A673 (cell line): ENCODE measurements around the gene DNAI2. TPM values are rescaled to one million over a fixed set of nuclear protein-coding genes. Genes with fewer than 3 reads are reported as not detected.

Experiments
- BruUV-seq: library from RNA; stranded (reverse); fragments of 400-500 nt; replicated peaks from 2 replicates; lab custom pipeline; 2021; lab: Mats Ljungman, UMichigan
- CTCF ChIA-PET: fragments of 300-600 bp; sonication (Branson Sonifier 250); formaldehyde crosslinking; loops from one replicate; lab custom pipeline; 2022; ENCODE audit warnings: antibody characterized with exemption; lab: Charles Lee
- POLR2A ChIA-PET: fragments of 300-600 bp; sonication (Branson Sonifier 250); formaldehyde crosslinking; loops from one replicate; lab custom pipeline; 2022; ENCODE audit warnings: antibody characterized with exemption; ENCODE audit not compliant: low non-redundant PET; lab: Charles Lee
- DNase-seq: peaks from one replicate; pipeline ENCODE4 v3.0.0-alpha.2; 2015; ENCODE audit warnings: low spot score
- H3K27ac ChIP-seq: fragments of 200-600 bp; sonication (generic); 2 replicates; pipeline ENCODE4 v1.5.1; 2016; ENCODE audit warnings: mixed run types, low read depth, mild to moderate bottlenecking, mixed read lengths, antibody characterized with exemption, low read length; ENCODE audit not compliant: poor library complexity, severe bottlenecking
- H3K27me3 ChIP-seq: fragments of 200-600 bp; sonication (generic); replicated peaks from 2 replicates; pipeline ENCODE4 v1.6.1; 2017; ENCODE audit warnings: mixed run types, low read depth, mild to moderate bottlenecking, mixed read lengths, antibody characterized with exemption, low read length; ENCODE audit not compliant: insufficient read depth, poor library complexity
- H3K36me3 ChIP-seq: fragments of 200-600 bp; sonication (generic); 2 replicates; pipeline ENCODE4 v1.6.1; 2016; ENCODE audit warnings: mixed run types, mild to moderate bottlenecking, mixed read lengths, antibody characterized with exemption, low read length; ENCODE audit not compliant: insufficient read depth, poor library complexity, severe bottlenecking
- H3K4me1 ChIP-seq: fragments of 200-600 bp; sonication (generic); 2 replicates; pipeline ENCODE4 v1.6.1; 2017; ENCODE audit warnings: mixed run types, mild to moderate bottlenecking, mixed read lengths, antibody characterized with exemption, low read length; ENCODE audit not compliant: insufficient read depth, poor library complexity, severe bottlenecking
- H3K4me3 ChIP-seq: fragments of 200-600 bp; sonication (generic); 2 replicates; pipeline ENCODE4 v1.5.1; 2016; ENCODE audit warnings: low read depth, mixed run types, mild to moderate bottlenecking, mixed read lengths, low read length; ENCODE audit not compliant: poor library complexity, severe bottlenecking
- H3K9me3 ChIP-seq: fragments of 200-600 bp; sonication (generic); 2 replicates; pipeline ENCODE4 v1.6.1; 2016; ENCODE audit warnings: mixed run types, low read depth, mild to moderate bottlenecking, mixed read lengths, antibody characterized with exemption, low read length; ENCODE audit not compliant: poor library complexity, severe bottlenecking
- CTCF ChIP-seq: fragments of 300-800, 200-600 bp; sonication (generic); conservative IDR thresholded peaks from 2 replicates; pipeline ENCODE4 v1.5.1; 2017; ENCODE audit warnings: low read depth, mild to moderate bottlenecking, antibody characterized with exemption, low read length, moderate library complexity, mixed read lengths
- EZH2 ChIP-seq: fragments of 200-600 bp; sonication (generic); IDR thresholded peaks from 2 replicates; pipeline ENCODE4 v1.6.1; 2017; ENCODE audit warnings: borderline replicate concordance, low read depth, mild to moderate bottlenecking, mixed read lengths, antibody characterized with exemption, low read length; ENCODE audit not compliant: poor library complexity, severe bottlenecking
- intact Hi-C: fragments of 100-400 bp; cut with micrococcal nuclease; formaldehyde crosslinking; loops from one replicate; pipeline ENCODE4 v1.10.0; 2022; ENCODE audit not compliant: unreplicated experiment
- total RNA-seq: library from RNA; stranded (reverse); gene quantifications from 2 replicates; pipeline ENCODE4 v1.2.3, GENCODE V29; 2021

The DNAI2 gene
- total RNA-seq, 1 experiment from 2014 or later = not detected

- H3K36me3 ChIP-seq = no peaks in the 10 kb centered on the region
- H3K9me3 ChIP-seq = no peaks in the 10 kb centered on the region
- ChIA-PET CTCF (no interaction called here), POLR2A (no interaction called here)
- peaks cover 9% of the 10 kb centered on the region for H3K4me1 ChIP-seq
- H3K27me3 ChIP-seq = peaks cover 14% of the 10 kb centered on the region
- peak; percentile 55 for DNase-seq
- no TSS peak for BruUV-seq
- no peak within 1 kb of the TSS for H3K27ac ChIP-seq
- peak within 1 kb of the TSS; percentile 42 for H3K4me3 ChIP-seq
- intact Hi-C loops = no loop called here
- TF ChIP-seq CTCF = no peak
- TF ChIP-seq EZH2 = no peak
These were observed 51.8 kb downstream of the DNAI2 start, which contains the start of gene KIF19 for GRCh38 chr17:74325743-74326379. TSS of gene KIF19 (plus strand) at chr17:74326226. CDS start at chr17:74326350, 124 bp downstream.

GRCh38 chr17:74326506-74326905, 52.5 kb downstream of the DNAI2 start:
- intact Hi-C loops = no loop called here
- no peaks in the 10 kb centered on the region for H3K36me3 ChIP-seq
- BruUV-seq = no TSS peak
- H3K9me3 ChIP-seq = no peaks in the 10 kb centered on the region
- H3K27me3 ChIP-seq = peaks cover 12% of the 10 kb centered on the region
- no peak overlapping the region for H3K27ac ChIP-seq
- TF ChIP-seq EZH2 (no peak), CTCF (no peak)
- ChIA-PET CTCF (no interaction called here), POLR2A (no interaction called here)
- peak overlapping the region; percentile 42 for H3K4me3 ChIP-seq
- DNase-seq = no peak
- peaks cover 9% of the 10 kb centered on the region for H3K4me1 ChIP-seq

GRCh38 chr17:74328487-74328886, 54.5 kb downstream of the DNAI2 start:
- intact Hi-C loops = no loop called here
- no peaks in the 10 kb centered on the region for H3K36me3 ChIP-seq
- no peak for DNase-seq
- no TSS peak for BruUV-seq
- CTCF ChIA-PET = no interaction called here
- no peak overlapping the region for H3K4me3 ChIP-seq
- H3K27ac ChIP-seq = no peak overlapping the region
- TF ChIP-seq EZH2 = no peak
- TF ChIP-seq CTCF = no peak
- H3K9me3 ChIP-seq = no peaks in the 10 kb centered on the region
- H3K4me1 ChIP-seq = peaks cover 9% of the 10 kb centered on the region
- POLR2A ChIA-PET = interaction anchor here (0.6 kb wide), 1 partner anchor 689 kb away, joined by 4 read pairs; no protein-coding TSS in a partner anchor
- H3K27me3 ChIP-seq = peaks cover 9% of the 10 kb centered on the region
